GM19023 (cell line): Measurements from ENCODE around the gene ACSL1.
"Not testable (repeated sequence)": the region's sequence is repeated elsewhere in the genome, so short reads cannot be mapped to it uniquely, and the experiment has no call there.

ENCODE experiments used
- ATAC-seq: cut with Tn5 transposase; IDR thresholded peaks from one replicate; pipeline ENCODE4 v1.9.1; 2021; ENCODE audit warnings: mild to moderate bottlenecking, moderate library complexity; ENCODE audit not compliant: unreplicated experiment

ACSL1 gene

GRCh38 chr4:184762100-184762499, 63.7 kb downstream of the ACSL1 start:
- peak; percentile 87 for ATAC-seq

- no peak for ATAC-seq
Measured at GRCh38 chr4:184760681-184761080, 65.1 kb downstream of the ACSL1 start.

GRCh38 chr4:184757810-184758209, 68.0 kb downstream of the ACSL1 start:
- ATAC-seq, result no peak

GRCh38 chr4:184756399-184756798, 69.4 kb downstream of the ACSL1 start:
- ATAC-seq, result no peak

GRCh38 chr4:184755278-184755677, 70.5 kb downstream of the ACSL1 start:
- ATAC-seq, result no peak

GRCh38 chr4:184752496-184753275, 73.1 kb downstream of the ACSL1 start:
- no peak for ATAC-seq

GRCh38 chr4:184751585-184751956, 74.2 kb downstream of the ACSL1 start:
- ATAC-seq, result no peak

- ATAC-seq, result no peak
Measured at GRCh38 chr4:184750926-184751584, 74.7 kb downstream of the ACSL1 start.

GRCh38 chr4:184748251-184748652, 77.5 kb downstream of the ACSL1 start:
- ATAC-seq, result no peak

GRCh38 chr4:184747034-184747830, 78.5 kb downstream of the ACSL1 start:
- no peak for ATAC-seq

GRCh38 chr4:184745831-184746795, 79.7 kb downstream of the ACSL1 start:
- no peak for ATAC-seq

- no peak for ATAC-seq
Measured at GRCh38 chr4:184744236-184744635, 81.5 kb downstream of the ACSL1 start.

GRCh38 chr4:184743650-184744049, 82.1 kb downstream of the ACSL1 start:
- ATAC-seq, result no peak

- not testable (repeated sequence) for ATAC-seq
Measured at GRCh38 chr4:184741651-184742050, 84.1 kb downstream of the ACSL1 start.

- no peak for ATAC-seq
Measured at GRCh38 chr4:184740980-184741391, 84.8 kb downstream of the ACSL1 start.

- ATAC-seq, result not testable (repeated sequence)
Measured at GRCh38 chr4:184739575-184739974, 86.2 kb downstream of the ACSL1 start.

- ATAC-seq, result no peak
Measured at GRCh38 chr4:184734758-184735157, 91.0 kb downstream of the ACSL1 start.

GRCh38 chr4:184733654-184734524, 91.9 kb downstream of the ACSL1 start, which contains the start of gene CENPU:
Gene CENPU, minus strand, starts transcription at chr4:184734096. Its CDS starts 34 bp downstream, at chr4:184734062.
- peak; percentile 92 for ATAC-seq

- ATAC-seq, result no peak
Measured at GRCh38 chr4:184732126-184732525, 93.6 kb downstream of the ACSL1 start.
